Kidney capillary endothelial cell (primary cell): ENCODE measurements around the gene LRP8.

Experiments
- DNase-seq: peaks from one replicate; pipeline ENCODE4 v3.0.0-alpha.2; 2018; ENCODE audit warnings: low spot score

LRP8 gene

DNA sequence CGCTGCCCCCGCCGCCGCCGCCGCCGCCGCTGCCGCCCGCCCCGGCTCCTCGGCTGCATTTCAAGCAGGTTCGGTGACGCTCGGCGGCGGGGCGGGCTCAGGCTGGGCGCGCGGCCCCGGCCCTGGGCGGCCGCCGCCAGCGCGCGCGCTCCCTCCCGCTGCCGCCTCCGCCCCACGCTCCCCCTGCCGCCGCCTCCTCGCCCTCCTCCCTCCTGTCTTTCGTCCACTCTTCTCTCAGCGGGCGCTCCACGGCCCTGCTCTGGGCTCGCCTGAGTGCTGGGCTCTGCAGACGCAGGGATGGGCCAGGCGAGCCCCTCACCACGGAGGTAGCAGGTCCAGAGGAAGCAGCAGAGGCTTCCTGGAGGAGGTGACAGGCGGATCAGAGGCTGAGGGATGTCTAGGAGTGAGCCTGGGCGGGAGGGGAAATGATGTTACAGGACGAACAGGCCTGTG, at the start of gene LRP8:
Gene LRP8, minus strand, starts transcription at position 62 of the 453 bp plus-strand sequence. CDS start 158 bp downstream, outside the sequence.
- no peak for DNase-seq

- DNase-seq, result no peak
Observed at GRCh38 chr1:53377438-53377841, 49.6 kb upstream of the LRP8 start.

GRCh38 chr1:53376742-53377437, 49.0 kb upstream of the LRP8 start:
- DNase-seq, result no peak

DNA sequence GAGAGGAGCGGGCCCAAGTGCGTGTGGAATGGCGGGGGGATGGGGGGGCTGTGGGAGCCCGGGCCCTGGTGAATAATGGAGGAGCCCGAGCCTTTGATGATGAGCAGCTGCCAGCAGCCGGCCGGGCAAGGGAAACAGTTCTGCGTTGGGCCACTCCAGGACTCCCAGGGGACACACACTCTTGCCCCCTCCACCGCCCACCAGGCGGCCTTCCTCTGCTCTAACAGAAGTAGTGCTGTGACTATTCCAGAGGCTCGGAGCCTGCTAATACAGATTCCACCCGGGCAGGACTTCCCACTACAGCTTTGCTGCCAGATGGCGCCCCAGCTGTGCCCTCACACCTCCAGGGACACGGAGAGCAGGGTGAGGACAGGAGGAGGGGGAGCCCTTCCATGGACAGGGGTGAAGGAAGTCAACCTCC, 48.2 kb upstream of the LRP8 start:
- DNase-seq, result no peak

- no peak for DNase-seq
Observed at GRCh38 chr1:53375440-53375839, 47.6 kb upstream of the LRP8 start.

DNA sequence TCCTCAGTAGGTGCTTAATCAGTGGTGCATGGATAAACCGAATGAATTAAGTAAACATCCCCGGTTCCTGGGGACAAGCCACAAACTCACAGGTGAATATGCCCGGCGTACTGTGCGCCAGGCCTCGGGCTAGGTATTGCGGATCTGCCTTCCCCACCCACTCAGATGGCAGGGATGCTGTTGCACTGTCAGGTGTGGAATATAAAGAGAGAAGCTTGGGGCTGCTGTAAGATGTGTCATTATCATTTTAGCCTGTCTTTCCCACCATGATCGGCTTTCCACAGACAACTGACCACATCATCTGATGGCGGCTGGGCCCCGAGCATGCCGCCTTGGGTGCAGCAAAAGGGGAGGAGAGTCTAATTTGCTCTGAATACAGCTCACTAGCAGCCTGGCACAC, 45.4 kb upstream of the LRP8 start:
- DNase-seq, result no peak

DNA sequence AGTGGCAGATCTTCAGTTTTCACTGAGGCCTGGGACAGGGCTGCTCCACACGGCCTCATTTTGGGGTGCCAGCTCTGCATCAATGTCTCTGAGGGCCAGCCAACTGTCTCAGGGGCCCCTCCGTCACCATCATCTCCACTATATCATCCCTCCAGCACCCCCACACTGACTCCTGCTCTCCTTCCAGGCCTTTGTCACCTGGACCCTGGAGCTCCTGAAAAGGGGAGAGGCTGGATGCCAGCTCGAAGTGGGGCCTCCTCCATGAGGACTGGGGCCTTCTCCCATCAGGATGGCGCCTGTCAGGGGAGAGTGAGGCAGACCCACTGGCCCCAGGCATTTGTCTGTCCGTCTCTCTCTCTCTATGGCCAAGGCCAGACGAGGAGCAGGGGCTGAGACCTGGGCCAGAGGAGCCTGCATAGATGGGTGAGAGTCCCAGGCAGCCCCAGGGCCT, 44.7 kb upstream of the LRP8 start:
- DNase-seq, result no peak

DNA sequence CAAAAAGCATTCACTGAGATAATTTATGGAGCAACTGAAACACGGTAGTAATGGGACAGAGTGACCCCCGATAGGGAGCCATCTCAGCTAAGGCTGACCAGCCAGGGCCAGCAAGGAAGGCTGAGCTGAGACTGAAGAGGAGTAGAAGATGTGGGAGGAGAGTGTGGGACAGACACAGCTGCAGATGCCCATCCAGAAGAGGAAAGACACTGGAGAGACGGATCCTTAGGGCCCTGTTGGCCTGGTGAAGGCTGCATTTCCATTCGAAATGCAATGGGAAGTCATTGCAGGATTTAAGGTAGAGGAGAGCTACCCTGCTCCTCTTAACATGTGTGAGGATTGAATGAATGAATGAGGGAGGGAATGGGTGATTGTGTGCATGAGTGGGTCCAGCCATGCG, 44.0 kb upstream of the LRP8 start:
- DNase-seq, result no peak

DNA sequence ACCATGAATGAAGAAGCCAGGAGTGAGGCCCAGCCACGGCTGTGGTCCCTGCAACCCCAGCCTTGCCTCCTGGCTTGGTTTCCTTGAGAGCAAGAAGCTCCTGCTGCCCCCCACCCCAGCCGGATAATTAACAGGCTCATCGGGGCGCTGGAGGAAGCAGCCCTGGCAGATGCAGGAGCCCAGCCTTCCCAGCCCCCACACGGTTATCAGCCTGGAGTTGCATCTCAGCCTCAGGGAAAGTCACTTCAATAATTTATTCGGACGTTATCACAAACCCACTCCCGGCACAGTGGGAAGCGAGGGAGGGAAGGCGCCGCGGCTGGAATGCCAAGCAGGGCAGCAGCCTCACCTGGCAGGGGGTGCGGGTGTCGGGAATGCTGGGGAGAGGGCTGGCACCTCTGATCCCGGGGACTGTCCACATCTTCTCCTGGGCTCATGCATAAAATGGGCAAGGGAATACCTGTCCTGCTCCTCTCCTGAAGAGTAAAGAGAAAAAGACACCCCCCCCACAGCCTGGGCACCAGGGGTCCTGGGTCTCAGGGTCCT, 43.3 kb upstream of the LRP8 start:
- DNase-seq, result no peak

- no peak for DNase-seq
Observed at GRCh38 chr1:53370369-53370961, 42.6 kb upstream of the LRP8 start.

- DNase-seq, result no peak
Observed at GRCh38 chr1:53369761-53370160, 41.9 kb upstream of the LRP8 start.

DNA sequence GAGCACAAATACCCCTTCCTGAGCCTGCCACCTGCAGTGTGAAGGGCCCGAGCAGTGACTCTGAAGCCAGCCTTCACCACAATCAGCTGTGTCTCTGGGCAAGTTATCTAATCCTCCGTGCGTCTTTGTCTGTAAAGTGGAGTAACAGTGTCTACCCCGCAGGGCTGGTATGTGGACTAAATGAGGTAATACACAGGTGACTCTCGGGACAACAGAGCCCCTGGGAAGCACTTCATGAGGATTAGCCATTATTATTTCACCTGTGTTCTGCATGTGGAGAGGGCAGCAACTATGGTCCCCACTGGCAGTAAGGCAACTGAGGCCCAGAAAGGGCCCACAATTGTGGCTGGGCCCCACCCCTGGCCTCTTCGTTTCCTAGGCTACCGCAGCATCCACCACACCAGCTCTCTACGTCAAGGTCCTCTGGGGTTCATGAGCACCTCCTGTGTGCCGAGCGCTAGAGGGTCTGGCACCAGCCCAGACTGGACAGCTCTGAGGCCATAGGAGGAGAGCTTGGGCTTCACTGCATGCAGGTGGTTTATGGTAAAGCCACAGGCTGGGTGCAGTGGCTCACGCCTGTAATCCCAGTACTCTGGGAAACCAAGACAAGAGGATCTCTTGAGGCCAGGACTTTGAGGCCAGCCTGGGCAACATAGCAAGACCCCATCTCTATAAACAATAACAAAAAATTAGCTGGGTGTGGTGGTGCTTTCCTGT, 41.3 kb upstream of the LRP8 start:
- no peak for DNase-seq

GRCh38 chr1:53368314-53369033, 40.6 kb upstream of the LRP8 start:
- DNase-seq, result no peak

- no peak for DNase-seq
Observed at GRCh38 chr1:53367503-53368313, 39.8 kb upstream of the LRP8 start.

- no peak for DNase-seq
Observed at GRCh38 chr1:53366901-53367502, 39.1 kb upstream of the LRP8 start.

DNA sequence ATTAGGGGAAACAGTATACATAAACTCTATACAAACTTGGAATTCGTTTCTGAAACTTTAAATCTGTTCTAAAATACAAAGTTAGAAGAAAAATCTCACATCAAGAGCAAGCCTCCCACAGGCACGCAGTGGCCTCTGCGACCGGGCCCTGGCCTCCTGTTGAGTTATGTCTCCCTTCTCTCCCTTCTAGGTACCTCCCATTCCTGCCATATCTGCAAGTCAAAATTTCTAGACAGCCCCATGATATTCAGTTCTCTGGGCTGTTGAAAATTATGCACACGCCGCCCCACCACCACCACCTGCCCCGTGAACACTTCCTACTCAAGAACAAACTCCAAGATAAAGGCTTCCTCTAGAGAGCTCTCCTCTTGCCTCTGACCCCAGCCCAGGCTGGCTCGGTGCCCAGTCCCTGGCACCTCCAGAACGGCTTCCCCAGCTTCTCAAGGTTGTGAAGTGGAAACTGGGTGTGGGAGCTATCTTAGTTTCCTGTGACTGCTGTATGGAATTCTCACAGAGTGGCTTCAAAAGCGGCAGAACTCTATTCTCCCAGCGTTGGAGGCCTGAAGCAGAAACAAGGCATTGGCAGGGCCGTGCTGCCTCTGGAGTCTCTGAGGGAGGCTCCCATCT, 37.7 kb upstream of the LRP8 start:
- DNase-seq, result no peak

DNA sequence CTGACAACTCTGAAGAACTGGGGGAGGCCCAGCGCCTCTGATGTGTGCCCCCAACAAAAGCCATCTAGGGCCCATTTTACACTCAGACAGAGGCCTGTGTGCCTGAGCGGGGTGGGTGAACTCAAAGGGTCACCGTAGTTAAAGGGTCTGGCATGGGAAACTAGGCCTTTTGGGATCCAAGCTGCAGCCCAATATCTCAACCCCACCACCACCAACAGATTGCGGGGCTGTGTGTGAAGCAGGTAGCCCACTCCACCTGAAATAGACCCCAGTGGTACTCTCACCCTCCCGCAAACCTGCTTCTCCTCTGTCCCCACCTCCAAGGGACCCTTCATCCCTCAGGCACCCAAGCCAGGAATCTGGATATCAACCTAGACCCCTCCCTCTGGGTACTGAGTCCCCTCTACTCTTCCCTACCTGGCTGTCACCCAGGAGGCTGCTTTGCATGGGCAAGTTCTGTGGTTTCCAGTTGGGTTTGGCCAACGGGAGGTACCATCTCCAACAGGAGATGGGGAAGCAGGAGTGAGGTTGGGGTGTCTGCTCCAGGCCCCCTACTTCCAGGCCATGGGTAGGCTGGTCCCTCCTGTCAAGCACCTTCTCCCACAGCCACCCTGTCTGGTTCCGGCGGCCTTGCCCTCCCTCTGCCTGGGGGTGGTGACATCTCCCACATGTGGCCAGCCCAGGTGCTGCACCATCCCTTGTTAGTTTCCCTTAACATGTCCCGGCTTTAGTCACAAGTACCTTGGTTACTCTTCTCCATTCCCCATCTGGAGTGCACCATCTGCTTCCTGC, 35.2 kb upstream of the LRP8 start:
- DNase-seq, result no peak

DNA sequence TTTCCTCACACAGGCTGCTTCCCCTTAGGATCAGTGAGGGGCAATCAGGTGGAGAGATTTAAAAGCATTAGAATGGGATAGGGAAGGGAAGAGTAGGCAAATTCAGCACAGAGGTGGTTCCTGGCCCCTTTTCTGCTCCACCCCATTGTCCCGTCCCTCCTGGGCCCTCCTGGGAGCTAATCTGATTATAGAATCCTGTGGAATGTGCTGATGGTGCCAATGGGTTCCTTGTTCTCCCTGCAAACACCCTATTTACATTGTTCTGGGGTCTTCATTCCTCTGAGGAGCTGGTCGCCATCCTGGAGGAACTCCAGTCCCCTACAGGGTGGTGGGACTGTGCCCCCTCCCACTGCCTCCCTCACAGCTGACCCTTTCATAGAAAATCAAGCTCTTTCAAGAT, 34.4 kb upstream of the LRP8 start:
- no peak for DNase-seq

- DNase-seq, result no peak
Observed at GRCh38 chr1:53361541-53361961, 33.7 kb upstream of the LRP8 start.

- no peak for DNase-seq
Observed at GRCh38 chr1:53359934-53360276, 32.0 kb upstream of the LRP8 start.
